OCI-LY1 (cell line): ENCODE measurements around the gene ACYP2.

ENCODE experiments used
- H2AFZ ChIP-seq: fragments of 200-600 bp; sonication (generic), shearing (Covaris generic); 2 replicates; pipeline ENCODE4 v1.6.0; 2014; ENCODE audit warnings: antibody characterized with exemption, mild to moderate bottlenecking, low read length
- H3F3A ChIP-seq: fragments of 200-600 bp; sonication (generic), shearing (Covaris generic); 2 replicates; pipeline ENCODE4 v1.6.0; 2014; ENCODE audit warnings: mild to moderate bottlenecking, antibody characterized with exemption, low read length, moderate library complexity; ENCODE audit not compliant: insufficient read depth
- H3K27ac ChIP-seq: fragments of 200-600 bp; sonication (generic); 2 replicates; pipeline ENCODE4 v1.5.1; 2014; ENCODE audit warnings: low read length, mixed run types, mild to moderate bottlenecking, low read depth; ENCODE audit not compliant: poor library complexity, severe bottlenecking
- H3K27me3 ChIP-seq: fragments of 200-600 bp; sonication (generic); 2 replicates; pipeline ENCODE4 v1.6.0; 2014; ENCODE audit warnings: antibody characterized with exemption, mild to moderate bottlenecking, low read length, moderate library complexity; ENCODE audit not compliant: insufficient read depth
- H3K36me3 ChIP-seq: fragments of 200-600 bp; sonication (generic); 2 replicates; pipeline ENCODE4 v1.6.1; 2014; ENCODE audit warnings: mild to moderate bottlenecking, antibody characterized with exemption, low read length, moderate library complexity, mixed read lengths; ENCODE audit not compliant: insufficient read depth
- H3K4me1 ChIP-seq: fragments of 200-600 bp; sonication (generic); 2 replicates; pipeline ENCODE4 v1.5.1; 2014; ENCODE audit warnings: mild to moderate bottlenecking, low read length, moderate library complexity; ENCODE audit not compliant: insufficient read depth, severe bottlenecking
- H3K4me2 ChIP-seq: fragments of 200-600 bp; sonication (generic), shearing (Covaris generic); 2 replicates; pipeline ENCODE4 v1.6.1; 2014; ENCODE audit warnings: low read length
- H3K4me3 ChIP-seq: fragments of 200-600 bp; sonication (generic); 2 replicates; pipeline ENCODE4 v1.5.1; 2014; ENCODE audit warnings: low read length, low read depth, mild to moderate bottlenecking, mixed read lengths; ENCODE audit not compliant: poor library complexity, severe bottlenecking
- H3K79me2 ChIP-seq: fragments of 200-600 bp; shearing (Covaris generic); 2 replicates; pipeline ENCODE4 v1.6.1; 2016; ENCODE audit warnings: mixed run types, low read length, mixed read lengths; ENCODE audit not compliant: insufficient read depth
- H3K9ac ChIP-seq: fragments of 200-600 bp; sonication (generic), shearing (Covaris generic); 2 replicates; pipeline ENCODE4 v1.6.1; 2014; ENCODE audit warnings: mild to moderate bottlenecking, low read length, mixed read lengths
- H3K9me2 ChIP-seq: fragments of 200-600 bp; sonication (generic), shearing (Covaris generic); 2 replicates; pipeline ENCODE4 v1.6.1; 2014; ENCODE audit warnings: low read depth, mild to moderate bottlenecking, low read length, mixed read lengths
- H3K9me3 ChIP-seq: fragments of 200-600 bp; shearing (Covaris generic); 2 replicates; pipeline ENCODE4 v1.6.1; 2014; ENCODE audit warnings: low read length, mixed read lengths
- H4K20me1 ChIP-seq: fragments of 200-600 bp; sonication (generic), shearing (Covaris generic); 2 replicates; pipeline ENCODE4 v1.6.0; 2016; ENCODE audit warnings: mild to moderate bottlenecking, low read length; ENCODE audit not compliant: insufficient read depth
- CTCF ChIP-seq: fragments of 200-600 bp; sonication (generic), shearing (Covaris generic); IDR thresholded peaks from 2 replicates; pipeline ENCODE4 v1.5.1; 2017; ENCODE audit warnings: mild to moderate bottlenecking, antibody characterized with exemption, low read length, moderate library complexity, mixed read lengths
- EZH2 ChIP-seq: fragments of 200-600 bp; sonication (generic), shearing (Covaris generic); IDR thresholded peaks from 2 replicates; pipeline ENCODE4 v1.8.0; 2017; ENCODE audit warnings: borderline replicate concordance, mixed run types, mild to moderate bottlenecking, antibody characterized with exemption, low read length, moderate library complexity, mixed read lengths

The ACYP2 gene

GRCh38 chr2:54212456-54212855 is 97.0 kb downstream of the ACYP2 start:
- Histone ChIP-seq H3F3A (no peaks in the 10 kb centered on the region), H4K20me1 (no peaks in the 10 kb centered on the region), H3K4me1 (no peaks in the 10 kb centered on the region), H3K9me3 (no peaks in the 10 kb centered on the region), H3K27me3 (no peaks in the 10 kb centered on the region), H3K79me2 (no peaks in the 10 kb centered on the region), H3K27ac (no peak overlapping the region), H3K9me2 (no peaks in the 10 kb centered on the region), H3K36me3 (no peaks in the 10 kb centered on the region), H3K9ac (no peak overlapping the region), H3K4me3 (no peak overlapping the region), H3K4me2 (no peak overlapping the region), H2AFZ (no peak overlapping the region)
- no peak for TF ChIP-seq CTCF
- no peak for TF ChIP-seq EZH2

- Histone ChIP-seq H3K27ac (no peak overlapping the region), H3K9me3 (no peaks in the 10 kb centered on the region), H3F3A (no peaks in the 10 kb centered on the region), H3K79me2 (no peaks in the 10 kb centered on the region), H3K27me3 (no peaks in the 10 kb centered on the region), H2AFZ (no peak overlapping the region), H3K4me2 (no peak overlapping the region), H3K4me1 (no peaks in the 10 kb centered on the region), H4K20me1 (no peaks in the 10 kb centered on the region), H3K36me3 (no peaks in the 10 kb centered on the region), H3K9ac (no peak overlapping the region), H3K4me3 (no peak overlapping the region), H3K9me2 (no peaks in the 10 kb centered on the region)
- no peak for TF ChIP-seq EZH2
- no peak for TF ChIP-seq CTCF
These were observed 97.7 kb downstream of the ACYP2 start for GRCh38 chr2:54213082-54213481.

- no peak overlapping the region for H2AFZ ChIP-seq
- H3K36me3 ChIP-seq = peaks cover 4% of the 10 kb centered on the region; the same call in 1 of the 2 replicates
- H3K9ac ChIP-seq = no peak overlapping the region
- H3F3A ChIP-seq = no peaks in the 10 kb centered on the region
- no peak for TF ChIP-seq EZH2
- TF ChIP-seq CTCF = no peak
- no peaks in the 10 kb centered on the region for H4K20me1 ChIP-seq
- H3K79me2 ChIP-seq = no peaks in the 10 kb centered on the region
- H3K27ac ChIP-seq = no peak overlapping the region
- no peaks in the 10 kb centered on the region for H3K27me3 ChIP-seq
- no peak overlapping the region for H3K4me2 ChIP-seq
- H3K4me1 ChIP-seq = no peaks in the 10 kb centered on the region
- H3K4me3 ChIP-seq = no peak overlapping the region
- no peaks in the 10 kb centered on the region for H3K9me2 ChIP-seq
- H3K9me3 ChIP-seq = no peaks in the 10 kb centered on the region
These were observed 109.6 kb downstream of the ACYP2 start for GRCh38 chr2:54224997-54225396.
